Right lobe of liver (tissue), 4 donors: Measurements from ENCODE around the gene PSD4.

Experiments
- CTCF ChIP-seq, 4 donors: fragments of 200-600 bp in 3 of 4; fragments of 450-650 bp in 1 of 4; IDR thresholded peaks; one replicate each; pipeline versions ENCODE4 v1.5.1 to v1.8.0; 2016 to 2022; ENCODE audit warnings: antibody characterized with exemption in 4 of 4, mild to moderate bottlenecking in 2 of 4
- POLR2A ChIP-seq: fragments of 450-650 bp; IDR thresholded peaks from one replicate; pipeline ENCODE4 v1.6.1; 2017; ENCODE audit warnings: antibody characterized with exemption, mild to moderate bottlenecking
- donor health status: DM: no; HTN: no; CAD: no.
- donor health status: DM: no; HTN: no; CAD: no.
- donor health status: DM: no; HTN: yes; CAD: no.

- TF ChIP-seq CTCF (IDR thresholded peaks at IDR 0.05) = no peak
- no peak for TF ChIP-seq POLR2A
Observed at GRCh38 chr2:113149553-113150257, 24.1 kb upstream of the PSD4 start.
